Measurements from ENCODE around the gene TNNI2. TPM values are rescaled to one million over a fixed set of nuclear protein-coding genes. Genes with fewer than 3 reads are reported as not detected.
"Not testable (repeated sequence)": the region's sequence is repeated elsewhere in the genome, so short reads cannot be mapped to it uniquely, and the experiment has no call there.

The TNNI2 gene
- polyA plus RNA-seq, 3 donors from 2014 or later: 0.54 to 2.0 TPM; not detected in 1

GRCh38 chr11:1812801-1813200 lies 26.0 kb upstream of the TNNI2 start:
- no peak for DNase-seq
- no peaks in the 10 kb centered on the region for H3K4me1 Mint-ChIP-seq
- no peak overlapping the region for H3K27ac Mint-ChIP-seq
- no peak overlapping the region for H3K4me3 Mint-ChIP-seq
- H3K27me3 Mint-ChIP-seq (ENCODE audit: low read depth in 3 of 3): peaks cover 3 to 7% (median 6%) of the 10 kb centered on the region in 3 donors
- H3K9me3 Mint-ChIP-seq: peaks cover 0 to 4% (median 0%) of the 10 kb centered on the region in 6 donors
- H3K36me3 Mint-ChIP-seq: no peaks in the 10 kb centered on the region

- not testable (repeated sequence) for H3K27me3 Mint-ChIP-seq (ENCODE audit: low read depth in 3 of 3); H3K27ac Mint-ChIP-seq; H3K4me3 Mint-ChIP-seq; H3K36me3 Mint-ChIP-seq; H3K4me1 Mint-ChIP-seq; H3K9me3 Mint-ChIP-seq; DNase-seq
Observed at GRCh38 chr11:1813356-1813755, 25.4 kb upstream of the TNNI2 start.

- no peak for DNase-seq
- peaks cover 0 to 6% (median 2%) of the 10 kb centered on the region in 6 donors for H3K9me3 Mint-ChIP-seq
- H3K36me3 Mint-ChIP-seq: no peaks in the 10 kb centered on the region
- H3K4me1 Mint-ChIP-seq: peaks cover 9 to 14% of the 10 kb centered on the region in 2 donors
- H3K27ac Mint-ChIP-seq: no peak overlapping the region
- no peak overlapping the region for H3K4me3 Mint-ChIP-seq
- peaks cover 3 to 6% (median 4%) of the 10 kb centered on the region in 3 donors for H3K27me3 Mint-ChIP-seq (ENCODE audit: low read depth in 3 of 3)
Observed at GRCh38 chr11:1814691-1815090, 24.1 kb upstream of the TNNI2 start.

- Mint-ChIP-seq H3K27ac (no peak overlapping the region), H3K36me3 (no peaks in the 10 kb centered on the region), H3K9me3 (peaks cover 0 to 6% (median 2%) of the 10 kb centered on the region in 6 donors), H3K4me3 (no peak overlapping the region), H3K27me3 (ENCODE audit: low read depth in 3 of 3) (peaks cover 4 to 7% (median 6%) of the 10 kb centered on the region in 3 donors), H3K4me1 (peaks cover 9 to 14% of the 10 kb centered on the region in 2 donors)
- DNase-seq: no peak
Observed at GRCh38 chr11:1815311-1815710, 23.5 kb upstream of the TNNI2 start.

- Mint-ChIP-seq H3K9me3 (peaks cover 0 to 6% (median 2%) of the 10 kb centered on the region in 6 donors), H3K4me3 (no peak overlapping the region), H3K27me3 (ENCODE audit: low read depth in 3 of 3) (peaks cover 6 to 7% (median 6%) of the 10 kb centered on the region in 3 donors), H3K4me1 (peaks cover 9 to 14% of the 10 kb centered on the region in 2 donors), H3K36me3 (no peaks in the 10 kb centered on the region), H3K27ac (no peak overlapping the region)
- no peak for DNase-seq
Observed at GRCh38 chr11:1815751-1816150, 23.0 kb upstream of the TNNI2 start.

GRCh38 chr11:1817000-1817399 lies 21.8 kb upstream of the TNNI2 start:
- peaks cover 4 to 7% (median 6%) of the 10 kb centered on the region in 3 donors for H3K27me3 Mint-ChIP-seq (ENCODE audit: low read depth in 3 of 3)
- H3K36me3 Mint-ChIP-seq: no peaks in the 10 kb centered on the region

GRCh38 chr11:1817511-1817910 lies 21.3 kb upstream of the TNNI2 start:
- peaks cover 9 to 14% of the 10 kb centered on the region in 2 donors for H3K4me1 Mint-ChIP-seq
- H3K4me3 Mint-ChIP-seq: no peak overlapping the region

More at GRCh38 chr11:1817000-1817399, 21.8 kb upstream of the TNNI2 start:
- Mint-ChIP-seq H3K4me3 (no peak overlapping the region), H3K9me3 (peaks cover 0 to 6% (median 2%) of the 10 kb centered on the region in 6 donors), H3K27ac (no peak overlapping the region), H3K4me1 (peaks cover 9 to 14% of the 10 kb centered on the region in 2 donors)
- no peak for DNase-seq

GRCh38 chr11:1819074-1819473 lies 19.7 kb upstream of the TNNI2 start:
- Mint-ChIP-seq H3K4me1 (peaks cover 9 to 14% of the 10 kb centered on the region in 2 donors), H3K9me3 (peaks cover 0 to 6% (median 1%) of the 10 kb centered on the region in 6 donors), H3K4me3 (no peak overlapping the region), H3K27me3 (ENCODE audit: low read depth in 3 of 3) (peaks cover 2 to 6% (median 5%) of the 10 kb centered on the region in 3 donors), H3K36me3 (no peaks in the 10 kb centered on the region), H3K27ac (peak overlapping the region in 3 of 6 donors; percentile 21 to 48 (median 35))
- DNase-seq: peak in 1 of 3 donors; percentile 26

More at GRCh38 chr11:1817511-1817910, 21.3 kb upstream of the TNNI2 start:
- H3K9me3 Mint-ChIP-seq: peaks cover 0 to 6% (median 2%) of the 10 kb centered on the region in 6 donors
- H3K36me3 Mint-ChIP-seq: no peaks in the 10 kb centered on the region
- no peak for DNase-seq
- no peak overlapping the region for H3K27ac Mint-ChIP-seq
- peaks cover 4 to 9% (median 6%) of the 10 kb centered on the region in 3 donors for H3K27me3 Mint-ChIP-seq (ENCODE audit: low read depth in 3 of 3)

- Mint-ChIP-seq H3K9me3 (peaks cover 0 to 6% (median 1%) of the 10 kb centered on the region in 6 donors), H3K27me3 (ENCODE audit: low read depth in 3 of 3) (peaks cover 2 to 6% (median 5%) of the 10 kb centered on the region in 3 donors), H3K4me3 (no peak overlapping the region), H3K4me1 (peaks cover 9 to 14% of the 10 kb centered on the region in 2 donors), H3K27ac (no peak overlapping the region), H3K36me3 (no peaks in the 10 kb centered on the region)
- no peak for DNase-seq
Observed at GRCh38 chr11:1820463-1821325, 18.1 kb upstream of the TNNI2 start.

- Mint-ChIP-seq H3K4me1 (peaks cover 9 to 14% of the 10 kb centered on the region in 2 donors), H3K36me3 (no peaks in the 10 kb centered on the region), H3K27ac (no peak overlapping the region), H3K9me3 (peaks cover 0 to 6% (median 1%) of the 10 kb centered on the region in 6 donors), H3K27me3 (ENCODE audit: low read depth in 3 of 3) (peaks cover 2 to 6% (median 5%) of the 10 kb centered on the region in 3 donors), H3K4me3 (no peak overlapping the region)
- DNase-seq: no peak
Observed at GRCh38 chr11:1821562-1821961, 17.2 kb upstream of the TNNI2 start.

- H3K27me3 Mint-ChIP-seq (ENCODE audit: low read depth in 3 of 3): peaks cover 2 to 6% (median 6%) of the 10 kb centered on the region in 3 donors
- DNase-seq: no peak
- H3K27ac Mint-ChIP-seq: no peak overlapping the region
- peaks cover 9 to 14% of the 10 kb centered on the region in 2 donors for H3K4me1 Mint-ChIP-seq
- H3K36me3 Mint-ChIP-seq: no peaks in the 10 kb centered on the region
- H3K4me3 Mint-ChIP-seq: no peak overlapping the region
- H3K9me3 Mint-ChIP-seq: peaks cover 0 to 6% (median 1%) of the 10 kb centered on the region in 6 donors
Observed at GRCh38 chr11:1822648-1823375, 16.0 kb upstream of the TNNI2 start.

GRCh38 chr11:1823376-1824220 lies 15.2 kb upstream of the TNNI2 start:
- no peaks in the 10 kb centered on the region for H3K36me3 Mint-ChIP-seq
- H3K27ac Mint-ChIP-seq: no peak overlapping the region
- peaks cover 8 to 10% of the 10 kb centered on the region in 2 donors for H3K4me1 Mint-ChIP-seq
- H3K4me3 Mint-ChIP-seq: no peak overlapping the region
- H3K9me3 Mint-ChIP-seq: peaks cover 0 to 3% (median under 1%) of the 10 kb centered on the region in 6 donors
- DNase-seq: no peak
- peaks cover 2 to 9% (median 6%) of the 10 kb centered on the region in 3 donors for H3K27me3 Mint-ChIP-seq (ENCODE audit: low read depth in 3 of 3)
